HG03432 (cell line): Measurements from ENCODE around the gene CRMP1.

Experiments
- ATAC-seq: cut with Tn5 transposase; IDR thresholded peaks from one replicate; pipeline ENCODE4 v1.9.1; 2021; ENCODE audit warnings: mild to moderate bottlenecking, moderate library complexity; ENCODE audit not compliant: unreplicated experiment

The CRMP1 gene

GRCh38 chr4:5921101-5921980, 28.5 kb upstream of the CRMP1 start:
- ATAC-seq = no peak

- ATAC-seq = no peak
These were observed 26.7 kb upstream of the CRMP1 start for GRCh38 chr4:5919571-5919970.

GRCh38 chr4:5919044-5919443, 26.2 kb upstream of the CRMP1 start:
- no peak for ATAC-seq

- ATAC-seq = no peak
These were observed 25.6 kb upstream of the CRMP1 start for GRCh38 chr4:5918331-5918985.

- ATAC-seq = no peak
These were observed 24.8 kb upstream of the CRMP1 start for GRCh38 chr4:5917672-5918071.

GRCh38 chr4:5916229-5916628, 23.3 kb upstream of the CRMP1 start:
- ATAC-seq = no peak

GRCh38 chr4:5913454-5913853, 20.6 kb upstream of the CRMP1 start:
- ATAC-seq = no peak

- ATAC-seq = no peak
These were observed 19.7 kb upstream of the CRMP1 start for GRCh38 chr4:5912614-5913019.

GRCh38 chr4:5908876-5909427, 16.1 kb upstream of the CRMP1 start:
- ATAC-seq = no peak

- no peak for ATAC-seq
These were observed 13.3 kb upstream of the CRMP1 start for GRCh38 chr4:5906191-5906590.

- ATAC-seq = no peak
These were observed 12.8 kb upstream of the CRMP1 start for GRCh38 chr4:5905714-5906113.

GRCh38 chr4:5900844-5901243, 8.0 kb upstream of the CRMP1 start:
- ATAC-seq = no peak

GRCh38 chr4:5899881-5900280, 7.0 kb upstream of the CRMP1 start:
- no peak for ATAC-seq

GRCh38 chr4:5899396-5899795, 6.5 kb upstream of the CRMP1 start:
- ATAC-seq = no peak

- no peak for ATAC-seq
These were observed 4.8 kb upstream of the CRMP1 start for GRCh38 chr4:5897674-5898073.

- no peak for ATAC-seq
These were observed 2.4 kb upstream of the CRMP1 start for GRCh38 chr4:5895287-5895686.

- no peak for ATAC-seq
These were observed 1.4 kb upstream of the CRMP1 start for GRCh38 chr4:5894266-5894665.

GRCh38 chr4:5893591-5893990, 705 bp upstream of the CRMP1 start:
- no peak for ATAC-seq

- no peak for ATAC-seq
These were observed 423 bp downstream of the CRMP1 start for GRCh38 chr4:5892323-5893003.

GRCh38 chr4:5891563-5892322, 1.1 kb downstream of the CRMP1 start:
- no peak for ATAC-seq
